HG03342 (cell line): ENCODE measurements around the gene WLS.
"Not testable (repeated sequence)": the region's sequence is repeated elsewhere in the genome, so short reads cannot be mapped to it uniquely, and the experiment has no call there.

ENCODE experiments used
- ATAC-seq: cut with Tn5 transposase; IDR thresholded peaks from one replicate; pipeline ENCODE4 v1.9.1; 2021; ENCODE audit warnings: mild to moderate bottlenecking, moderate library complexity; ENCODE audit not compliant: unreplicated experiment

WLS gene

DNA sequence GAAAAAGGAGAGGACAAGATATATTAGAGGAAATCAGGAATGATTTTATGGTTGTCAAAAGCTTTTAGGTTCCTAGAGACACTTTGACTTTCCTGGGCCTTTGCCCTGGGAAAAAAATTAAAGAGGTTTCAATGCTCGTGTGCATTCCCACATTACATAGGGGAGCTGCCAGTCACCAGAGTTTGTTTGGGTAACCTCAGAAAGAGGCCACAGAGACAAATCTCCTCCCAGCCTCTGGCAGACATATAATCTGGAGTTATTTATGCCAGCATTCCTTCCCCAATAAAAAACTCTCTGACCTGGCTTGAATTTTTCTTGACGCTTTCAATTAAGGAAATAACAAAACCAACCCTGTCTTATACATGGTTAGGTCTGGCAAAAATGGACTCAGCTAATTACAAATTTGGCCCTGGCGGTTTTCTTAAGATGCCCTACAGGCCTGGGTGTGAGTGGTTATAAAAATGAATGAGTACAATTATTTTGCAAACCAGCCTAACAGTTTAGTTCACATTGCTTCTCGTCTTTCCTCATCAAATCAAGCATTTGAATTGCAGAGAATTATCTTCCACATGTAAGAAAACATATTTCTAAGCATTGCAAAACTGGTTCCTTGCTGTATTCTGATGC, 63.7 kb downstream of the WLS start:
- ATAC-seq = no peak

DNA sequence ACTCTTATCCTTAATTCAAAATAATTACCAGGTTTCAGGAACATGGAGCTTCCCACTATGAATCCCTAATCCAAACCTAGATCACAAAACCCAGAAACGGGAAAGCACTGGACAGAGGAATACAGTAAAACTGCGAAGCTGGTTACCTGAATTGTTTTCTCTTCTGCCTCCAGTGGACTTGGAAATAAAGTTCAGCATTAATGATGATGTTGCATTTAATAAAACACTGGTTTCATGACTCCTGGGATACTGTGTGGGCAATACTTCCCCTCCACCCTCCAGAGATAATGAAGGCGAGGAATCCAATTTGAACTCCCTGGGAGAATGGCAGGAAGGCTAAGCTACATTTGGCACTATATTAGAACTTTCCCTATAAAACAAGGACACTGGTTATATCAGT, 65.1 kb downstream of the WLS start:
- no peak for ATAC-seq

DNA sequence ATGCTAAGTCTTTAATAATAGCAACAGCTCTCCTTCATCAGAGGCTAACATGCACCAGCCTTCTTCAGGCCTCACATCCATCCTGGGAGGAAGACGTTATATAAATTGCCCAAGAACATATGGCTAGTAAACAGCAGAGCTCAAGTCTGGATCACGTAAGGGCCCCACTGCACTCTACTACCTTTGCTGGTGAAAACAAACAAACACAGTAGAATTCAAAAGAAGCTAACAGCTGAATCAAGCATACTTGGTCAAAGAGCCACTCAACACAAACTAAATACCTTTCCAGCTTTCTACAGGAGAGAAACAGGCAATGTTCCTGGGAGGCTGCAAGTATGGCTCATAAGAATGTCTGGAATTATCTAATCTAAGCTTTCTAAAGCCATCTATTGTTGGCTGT, 66.0 kb downstream of the WLS start:
- ATAC-seq = no peak

DNA sequence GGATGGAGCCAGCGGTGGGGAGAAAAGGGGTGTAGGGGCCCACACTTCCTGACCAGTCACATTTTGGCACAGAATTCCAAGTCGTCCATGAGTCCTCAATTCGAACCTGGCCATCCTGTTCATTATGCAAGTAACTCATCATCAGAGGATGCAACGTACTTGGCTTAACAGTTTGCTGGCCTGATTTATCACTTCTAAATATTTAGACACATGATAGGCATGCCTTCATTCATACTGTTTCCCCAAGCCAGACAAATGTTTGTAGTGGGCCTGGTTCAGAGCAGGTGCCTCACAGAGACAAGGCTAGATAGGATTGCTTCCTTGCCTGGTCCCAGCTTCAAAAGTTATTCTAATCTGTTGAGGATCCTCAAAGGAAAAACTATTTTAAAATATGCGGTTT, 66.7 kb downstream of the WLS start:
- ATAC-seq = no peak

DNA sequence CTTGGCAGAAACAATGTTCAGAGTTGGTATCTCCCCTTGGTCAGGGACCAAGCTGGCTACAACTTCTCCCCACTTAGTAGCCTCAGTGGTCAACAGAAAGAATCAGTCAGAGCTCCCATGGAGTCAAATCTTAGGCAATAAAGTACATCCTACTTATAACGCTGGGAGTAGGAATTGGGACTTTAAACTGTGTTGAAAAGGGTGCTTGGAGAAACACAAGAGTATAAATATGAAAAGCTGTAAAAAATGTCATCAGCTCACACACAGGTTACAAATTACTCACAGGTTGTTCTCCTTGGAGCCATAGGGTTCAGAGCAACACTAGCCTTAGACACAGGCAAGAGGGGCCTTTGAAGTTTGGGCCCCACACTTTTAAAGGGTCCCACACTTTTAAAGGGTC, 67.4 kb downstream of the WLS start:
- ATAC-seq = no peak

DNA sequence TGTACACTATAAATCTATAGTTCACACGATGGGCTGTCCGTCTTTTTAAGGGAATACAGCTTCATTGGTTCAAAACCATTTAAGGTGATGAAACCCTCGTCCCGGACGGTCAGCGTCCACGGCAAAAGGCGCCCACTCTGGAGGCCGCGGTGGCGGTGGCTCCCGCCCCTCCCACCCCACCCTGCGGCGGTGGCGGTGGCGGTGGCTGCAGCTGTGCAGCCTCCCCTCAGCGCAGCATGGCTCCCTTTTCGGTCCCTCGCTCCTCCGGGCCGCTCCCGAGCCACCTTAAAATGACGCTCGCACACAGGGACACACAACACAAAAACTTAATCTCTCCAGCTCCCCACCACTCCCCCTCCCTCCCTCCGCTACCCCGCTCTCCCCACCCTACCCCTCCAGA, 69.1 kb downstream of the WLS start:
- no peak for ATAC-seq

DNA sequence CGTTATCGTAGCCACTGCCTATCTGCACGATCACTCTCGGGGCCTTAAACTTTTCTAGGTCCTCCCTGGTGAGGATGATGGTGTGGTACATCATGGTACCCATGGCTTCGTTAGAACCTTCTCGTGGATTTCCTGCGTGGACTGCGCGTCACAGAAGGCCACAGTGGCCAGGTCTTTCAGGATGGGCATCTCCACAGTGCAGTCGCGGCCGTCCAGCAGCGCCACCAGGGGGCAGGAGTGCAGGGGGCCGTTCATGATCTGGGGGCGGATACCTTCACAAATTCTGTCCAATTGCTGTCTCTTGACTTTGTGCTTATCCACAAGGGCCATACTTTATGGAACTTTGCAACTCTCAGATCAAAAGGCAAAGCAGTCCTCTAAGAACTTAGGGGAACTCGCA, 69.6 kb downstream of the WLS start:
- ATAC-seq = no peak

DNA sequence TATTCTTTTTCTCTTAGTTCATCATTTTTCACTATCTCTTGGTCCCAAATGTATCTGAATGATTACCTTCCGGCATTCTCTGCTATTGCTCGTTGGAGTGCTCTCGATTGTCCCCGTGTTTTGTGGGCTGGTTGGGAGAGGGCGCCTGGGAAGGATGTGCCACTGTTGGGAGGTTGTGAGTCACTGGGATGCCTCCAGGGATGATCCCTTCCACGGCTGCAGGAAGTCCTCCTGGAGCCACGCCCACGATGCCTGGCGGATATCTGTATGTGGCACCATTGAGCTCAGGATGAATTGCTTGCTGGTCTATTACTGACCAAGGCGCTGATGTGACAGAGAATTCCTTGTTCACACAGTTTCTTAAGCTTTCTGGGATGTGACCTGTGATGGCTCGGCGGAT, 70.7 kb downstream of the WLS start:
- not testable (repeated sequence) for ATAC-seq

DNA sequence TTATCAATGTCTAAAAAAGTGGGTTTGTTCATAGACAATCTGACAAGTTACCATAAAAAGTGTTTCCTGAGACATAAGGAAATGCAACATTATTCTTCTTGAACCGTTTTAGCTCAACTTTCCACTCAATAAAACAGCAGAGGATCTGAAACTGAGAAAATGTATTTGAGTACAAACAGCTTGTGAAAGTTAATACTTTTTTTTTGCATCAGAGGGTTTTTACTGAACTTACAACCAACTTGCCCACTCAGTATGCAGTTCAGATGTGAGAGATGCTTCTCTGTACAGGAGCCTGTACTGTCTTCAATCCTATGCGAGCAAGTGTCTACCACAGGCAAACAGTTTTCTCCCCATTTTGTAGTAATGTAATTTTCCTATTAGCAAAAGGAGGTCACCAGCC, 71.4 kb downstream of the WLS start:
- not testable (repeated sequence) for ATAC-seq

DNA sequence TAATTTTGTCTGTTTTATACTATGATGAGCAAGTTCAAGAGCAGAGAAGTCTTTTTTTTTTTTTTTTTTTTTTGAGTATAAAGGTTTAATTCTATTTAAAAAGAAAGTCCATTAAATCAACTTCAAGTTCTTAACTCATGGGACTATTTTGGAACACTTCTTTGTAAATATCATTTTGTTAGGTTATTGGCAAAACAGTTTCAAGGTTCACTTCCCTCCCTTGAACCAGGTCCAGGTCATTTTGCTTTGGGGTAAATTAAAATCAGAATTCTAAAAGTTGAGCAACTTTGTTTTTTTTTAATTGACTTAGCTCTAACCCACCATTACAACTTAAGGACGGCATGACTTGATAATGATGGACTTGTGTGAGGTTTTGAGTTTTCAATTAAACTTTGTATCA, 72.3 kb downstream of the WLS start:
- no peak for ATAC-seq

DNA sequence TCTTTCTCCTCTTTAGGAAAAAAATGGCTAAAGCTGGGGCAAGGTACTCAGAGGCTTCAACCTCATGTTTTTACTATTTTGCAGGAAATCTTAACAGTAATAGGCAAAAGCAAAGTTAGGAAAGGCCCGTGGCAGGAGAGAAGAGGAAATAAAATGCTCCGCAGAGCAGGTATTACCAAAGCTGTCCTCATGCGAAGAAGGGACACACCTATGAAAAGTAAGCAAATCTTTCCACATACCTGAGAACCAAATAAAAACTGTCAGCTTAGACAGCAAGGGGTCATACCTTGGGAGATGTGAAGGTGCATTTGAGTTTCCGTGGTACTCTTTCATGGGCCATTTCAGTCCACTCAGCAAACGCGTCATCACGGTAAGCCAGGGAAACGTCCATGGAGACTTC, 73.5 kb downstream of the WLS start:
- ATAC-seq = no peak

DNA sequence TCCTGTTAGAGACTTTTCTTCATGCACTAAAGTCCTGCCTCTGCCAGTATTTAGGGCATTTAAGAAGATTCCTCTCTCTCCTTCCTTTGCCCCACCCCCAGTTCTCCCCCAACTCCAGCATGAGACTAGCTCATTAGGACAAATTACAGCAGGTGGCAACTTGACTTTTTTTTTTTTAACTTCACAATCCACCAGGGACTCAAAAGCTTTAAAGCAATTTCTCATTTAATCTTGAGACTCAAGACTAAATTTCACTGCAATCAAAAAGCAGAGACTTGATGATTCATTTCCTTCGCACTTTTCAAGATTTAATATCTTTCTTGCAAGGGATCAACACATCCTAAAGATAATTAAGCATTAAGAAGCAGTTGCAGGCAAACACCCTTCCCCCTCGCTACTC, 74.9 kb downstream of the WLS start:
- ATAC-seq = no peak

DNA sequence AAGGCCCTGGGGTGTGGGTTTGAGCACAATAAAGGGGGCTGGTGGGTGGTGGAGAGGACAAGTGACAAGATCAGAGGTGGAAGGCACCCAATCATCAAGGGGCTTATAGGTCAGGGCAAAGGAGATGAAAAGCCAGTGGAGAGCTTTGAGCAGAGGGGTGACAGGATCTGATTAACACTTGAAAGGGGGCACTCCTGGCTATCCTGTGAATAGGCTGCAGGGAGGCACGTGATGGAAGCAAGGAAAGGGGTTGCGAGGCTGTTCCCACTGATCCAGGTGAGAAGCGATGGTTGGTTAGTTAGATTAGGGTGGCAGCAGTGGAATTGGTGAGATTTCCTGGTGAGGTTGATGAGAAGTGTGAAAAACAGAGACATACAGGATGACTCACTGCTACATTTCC, 80.6 kb downstream of the WLS start:
- ATAC-seq = no peak

DNA sequence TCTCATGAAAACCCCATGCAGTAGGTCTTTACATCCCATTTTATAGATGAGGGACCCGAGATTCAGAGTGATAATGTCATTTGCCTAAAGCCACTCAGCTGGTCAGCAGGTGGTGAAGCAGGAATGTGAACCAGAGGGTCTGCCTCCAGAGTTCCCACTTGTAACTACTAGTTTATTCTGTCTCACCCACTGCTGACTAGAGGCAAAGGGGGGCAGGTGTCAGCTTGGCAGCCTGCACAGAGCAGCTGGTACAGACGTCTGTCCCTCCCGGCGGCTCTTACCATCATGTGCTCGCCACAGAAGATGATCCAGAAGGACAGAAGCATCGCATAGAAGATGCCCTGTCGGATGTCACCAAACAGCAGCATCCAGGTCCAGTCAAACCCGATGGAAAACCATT, 82.4 kb downstream of the WLS start:
- ATAC-seq = no peak

DNA sequence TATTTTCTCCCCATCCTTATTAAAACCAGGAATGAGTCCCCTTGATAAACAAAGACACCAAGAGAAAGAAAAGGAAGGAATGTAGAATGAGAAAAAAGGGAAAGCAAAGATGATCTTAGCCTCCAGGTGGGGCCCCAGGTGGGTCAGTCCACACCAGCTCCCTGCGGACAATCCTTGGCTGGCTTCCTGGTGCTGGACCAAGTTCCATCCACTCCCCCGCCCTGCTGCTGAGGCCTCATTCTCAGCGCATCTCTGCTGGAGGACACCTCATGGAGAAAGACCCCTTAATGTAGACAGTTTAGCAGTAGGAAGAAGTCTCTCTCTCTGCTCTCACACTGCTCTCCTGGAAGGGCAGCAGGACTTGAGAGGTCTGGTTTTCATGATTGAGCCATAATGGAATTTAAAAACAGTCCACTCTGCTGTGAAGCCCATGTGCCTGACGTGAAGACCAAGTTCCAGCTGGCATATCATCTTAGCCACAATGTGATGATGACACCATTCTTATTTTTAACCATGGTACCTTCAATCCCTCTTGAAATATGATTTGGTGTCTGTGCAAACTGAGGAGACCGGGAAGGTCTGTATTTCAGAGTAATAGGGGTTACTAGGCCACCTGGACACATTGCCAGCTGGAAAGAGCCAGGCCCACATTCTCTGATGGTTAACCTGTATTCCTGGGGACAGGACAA, 83.1 kb downstream of the WLS start:
- no peak for ATAC-seq

DNA sequence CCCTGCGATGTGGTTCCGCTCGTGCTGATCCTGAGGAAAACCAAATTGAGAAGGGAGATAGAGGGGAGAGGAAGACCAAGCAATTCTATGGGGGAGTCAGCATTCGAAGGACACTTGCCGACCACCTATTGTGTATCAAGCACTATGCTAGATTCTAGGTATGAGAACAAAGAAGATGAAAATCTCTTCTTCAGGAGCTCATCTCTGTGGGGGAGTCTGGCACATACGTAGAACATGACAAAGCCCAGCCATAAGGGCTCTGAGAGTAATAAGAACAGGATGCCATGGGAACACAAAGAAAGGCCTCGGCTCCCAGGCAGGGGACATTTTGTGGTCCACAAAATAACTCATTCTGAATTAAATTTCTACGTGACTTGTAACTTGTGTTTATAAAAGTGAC, 83.7 kb downstream of the WLS start:
- no peak for ATAC-seq

DNA sequence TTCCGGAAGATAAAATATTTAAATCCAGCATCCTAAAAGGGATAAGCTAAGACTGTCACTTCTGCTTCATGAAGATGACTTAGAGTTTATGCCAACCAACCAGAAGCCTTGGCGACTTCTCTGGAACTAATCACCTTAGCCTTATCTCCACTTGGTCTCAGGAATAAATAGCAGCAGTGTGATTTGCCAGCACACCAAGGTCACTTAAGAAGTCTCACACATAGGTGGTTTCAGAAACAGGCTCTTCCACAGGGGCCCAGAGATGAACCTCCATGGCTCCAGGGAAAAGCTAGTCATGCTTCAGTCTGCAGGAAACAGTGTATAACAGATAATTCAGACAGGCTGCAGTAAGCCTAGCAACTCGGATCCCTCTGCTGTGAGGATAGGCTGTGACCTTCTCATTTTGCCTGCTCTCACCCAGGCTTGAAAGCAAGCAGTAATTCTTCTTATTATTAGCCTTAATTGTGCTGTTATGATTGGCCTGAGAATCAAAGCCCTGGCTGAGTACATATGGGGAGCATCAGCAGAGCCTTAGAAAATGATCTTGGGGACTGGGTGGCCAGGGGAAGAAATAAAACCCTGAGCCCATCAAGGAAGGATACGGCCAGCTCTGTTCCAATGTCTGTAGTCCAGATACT, 84.7 kb downstream of the WLS start:
- ATAC-seq = no peak

DNA sequence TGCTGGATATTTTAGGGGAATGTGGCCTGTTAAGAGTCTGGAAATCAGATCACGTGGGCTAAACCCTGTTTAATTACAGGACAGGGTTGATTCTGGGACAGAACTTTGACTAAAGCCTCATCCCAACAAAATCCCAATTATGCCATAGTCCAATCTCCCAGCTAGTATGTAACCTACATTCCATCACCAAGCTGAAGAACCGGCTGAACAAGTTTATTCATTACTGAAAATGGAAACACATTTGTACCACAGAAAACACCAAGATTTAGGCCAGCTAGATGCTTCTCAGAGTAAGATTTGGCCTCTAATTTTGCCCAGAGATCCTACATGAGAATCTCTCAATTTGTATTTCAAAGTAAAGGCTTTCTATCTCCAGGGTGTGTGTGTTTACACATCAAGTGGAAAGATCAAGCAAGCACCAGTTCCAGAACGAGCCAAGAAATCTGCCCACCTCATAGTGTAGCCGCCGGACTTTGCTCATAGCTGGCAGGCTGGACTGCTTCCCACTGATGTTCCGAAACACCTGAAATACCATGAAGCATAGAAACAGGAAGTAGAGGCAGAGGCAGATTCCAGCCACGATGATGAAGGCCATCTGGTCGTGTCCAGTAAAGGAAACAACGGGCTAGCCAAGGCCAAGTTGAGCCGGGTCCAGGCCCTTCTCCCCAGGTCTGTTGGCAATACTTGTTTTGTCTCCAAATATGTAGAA, 86.8 kb downstream of the WLS start:
- ATAC-seq = no peak

DNA sequence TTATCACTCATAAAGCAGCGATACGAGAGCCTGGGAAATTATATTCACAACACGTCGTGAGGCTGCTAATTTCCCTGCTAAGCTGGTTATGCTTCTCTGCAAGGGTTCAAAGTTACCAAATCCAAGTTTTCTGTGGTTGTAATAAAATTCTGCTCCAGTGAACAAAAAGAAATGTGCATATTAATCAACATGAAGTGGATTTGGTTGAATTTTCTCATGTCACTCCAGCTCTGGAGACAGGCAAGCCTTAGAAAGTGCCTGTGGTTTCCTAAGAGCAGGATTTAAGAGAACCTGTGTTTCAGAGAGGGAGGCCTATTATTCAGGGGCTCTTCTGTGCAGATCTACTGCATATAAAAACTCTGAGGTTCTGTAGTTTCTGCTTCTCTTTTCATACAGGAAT, 87.5 kb downstream of the WLS start:
- no peak for ATAC-seq

DNA sequence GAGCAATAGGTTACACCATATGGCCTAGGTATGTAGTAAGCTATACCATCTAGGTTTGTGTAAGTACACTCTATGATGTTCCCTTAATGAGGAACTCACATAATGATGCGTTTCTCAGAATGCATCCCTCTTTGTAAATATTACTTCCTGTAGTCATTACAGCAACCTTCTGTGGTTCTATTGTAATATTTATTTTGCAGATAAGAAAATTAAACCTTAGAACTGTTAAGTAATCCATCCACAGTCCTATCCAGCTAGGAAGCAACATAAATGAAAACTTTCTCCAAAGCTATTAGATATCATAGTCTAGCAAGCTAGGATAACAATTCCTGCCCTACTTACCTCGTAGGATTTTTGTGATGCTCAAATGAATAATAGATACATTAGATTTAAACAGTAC, 88.7 kb downstream of the WLS start:
- no peak for ATAC-seq

DNA sequence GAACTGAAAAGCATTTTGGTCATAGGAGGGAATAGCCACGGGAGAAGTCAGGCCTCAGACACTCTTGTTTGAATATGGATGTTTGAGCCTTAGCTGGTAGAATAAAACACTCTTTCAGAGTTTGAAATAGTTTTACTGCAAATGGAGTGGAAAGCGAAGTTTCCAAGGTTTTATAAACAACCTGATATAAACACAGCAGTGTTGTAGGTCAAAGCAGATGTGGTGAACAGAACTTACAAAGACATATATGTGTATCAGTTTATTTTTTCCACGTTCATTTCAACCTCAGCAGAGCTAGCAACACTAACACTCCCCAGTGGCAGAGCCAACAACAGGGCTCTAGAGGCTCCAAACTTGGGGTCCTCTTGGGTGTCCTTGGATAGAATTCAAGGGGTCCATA, 89.9 kb downstream of the WLS start:
- ATAC-seq = no peak

DNA sequence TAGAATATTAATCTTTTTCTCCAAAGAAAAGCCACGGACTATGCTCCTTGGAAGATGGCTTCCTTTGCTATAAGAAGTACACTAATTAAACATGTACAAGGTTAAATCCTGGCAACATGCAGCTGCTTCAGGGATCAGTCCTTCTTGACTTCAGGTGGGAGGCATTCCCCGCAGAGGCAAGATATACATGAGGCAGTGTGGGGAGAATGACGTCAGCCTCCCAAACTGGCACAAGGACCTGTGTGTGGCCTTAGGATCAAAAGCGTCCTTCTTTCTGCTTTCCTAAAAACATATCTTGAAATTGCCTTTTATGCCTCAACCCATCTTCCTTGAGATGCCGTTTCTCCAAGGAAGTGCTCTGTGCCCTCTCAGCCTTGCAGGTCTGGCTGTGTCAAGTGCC, 90.3 kb downstream of the WLS start:
- no peak for ATAC-seq
